Testis (tissue), 2 donors: ENCODE data around the gene EYS.

Experiments used
- CTCF ChIP-seq, 3 experiments: fragments of 450-650 bp in 2 of 3; fragments of 200-600 bp in 1 of 3; sonication (generic) in 1 of 3; IDR thresholded peaks; one replicate each; pipeline ENCODE4 v1.5.1; 2016 to 2019; ENCODE audit warnings: antibody characterized with exemption in 3 of 3, mild to moderate bottlenecking in 2 of 3, moderate library complexity in 1 of 3
- POLR2A ChIP-seq: fragments of 450-650 bp; IDR thresholded peaks from one replicate; pipeline ENCODE4 v1.6.1; 2017; ENCODE audit warnings: antibody characterized with exemption, mild to moderate bottlenecking, moderate library complexity

DNA sequence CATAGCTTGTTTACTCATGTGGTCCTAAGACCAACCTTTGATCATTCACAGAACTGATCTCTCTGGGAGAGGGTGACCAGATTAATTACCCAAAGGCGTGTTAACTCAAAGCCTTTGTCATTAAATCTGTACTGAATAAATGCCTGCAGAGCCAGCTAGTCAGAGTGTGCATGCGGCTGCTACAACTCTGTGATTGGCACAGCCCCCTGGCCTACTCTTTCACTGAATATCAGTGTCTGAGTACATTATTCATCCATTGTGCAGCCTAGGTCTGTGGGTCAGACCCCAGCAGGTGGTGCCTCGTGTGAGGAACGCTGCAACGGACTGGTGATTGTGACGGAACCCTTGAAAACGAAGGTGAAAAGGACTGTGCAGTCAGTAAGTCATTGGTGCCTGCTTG, 1407.8 kb downstream of the EYS start:
- TF ChIP-seq CTCF (IDR thresholded peaks at IDR 0.05) (no peak), POLR2A (no peak)
